Cardiac fibroblast (primary cell): Measurements from ENCODE around the gene MAGEB5.
"Not testable (repeated sequence)": the region's sequence is repeated elsewhere in the genome, so short reads cannot be mapped to it uniquely, and the experiment has no call there.

ENCODE experiments used
- DNase-seq, 2 donors: peaks; one replicate each; pipeline versions ENCODE4 v3.0.0 to v3.0.0-alpha.2; 2010; ENCODE audit warnings: low read depth in 2 of 2
- H3K4me3 ChIP-seq, 2 donors: replicated peaks in 1 of 2; 1 replicate in 1 of 2; 2 replicates in 1 of 2; pipeline ENCODE4 v1.5.1; 2011; ENCODE audit warnings: low read depth in 2 of 2, low read length in 2 of 2, mild to moderate bottlenecking in 2 of 2, moderate library complexity in 1 of 2
- TF ChIP-seq, protein P1 (sequence below): IDR thresholded peaks from one replicate; pipeline ENCODE4 v1.5.1; 2011; ENCODE audit warnings: low read depth, mild to moderate bottlenecking, low read length, inconsistent platforms

Gene MAGEB5, protein sequence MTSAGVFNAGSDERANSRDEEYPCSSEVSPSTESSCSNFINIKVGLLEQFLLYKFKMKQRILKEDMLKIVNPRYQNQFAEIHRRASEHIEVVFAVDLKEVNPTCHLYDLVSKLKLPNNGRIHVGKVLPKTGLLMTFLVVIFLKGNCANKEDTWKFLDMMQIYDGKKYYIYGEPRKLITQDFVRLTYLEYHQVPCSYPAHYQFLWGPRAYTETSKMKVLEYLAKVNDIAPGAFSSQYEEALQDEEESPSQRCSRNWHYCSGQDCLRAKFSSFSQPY

DNA sequence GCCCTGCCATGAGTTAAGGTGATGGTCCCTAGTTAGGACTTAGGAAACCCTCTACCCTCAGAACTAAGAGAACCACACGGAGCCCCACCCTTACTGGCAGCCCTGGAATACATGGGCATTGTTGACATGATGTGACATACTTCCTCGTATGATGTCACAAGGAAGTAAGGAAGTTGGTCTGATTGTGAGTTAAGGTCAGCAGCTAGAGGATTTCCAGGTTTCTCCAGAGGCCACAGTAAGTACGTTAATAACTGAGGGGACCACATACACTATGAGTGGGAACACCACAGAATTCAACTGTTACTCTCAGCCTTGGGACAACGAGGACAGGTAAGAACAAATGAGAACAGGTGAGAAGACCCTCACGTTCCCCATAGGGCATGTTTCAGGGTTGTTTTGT lies at the start of gene MAGEB5:
Gene MAGEB5, plus strand, starts transcription at position 301 of the 400 bp plus-strand sequence. CDS start 1,133 bp downstream, outside the sequence.
- H3K4me3 ChIP-seq = no peak within 1 kb of the TSS
- TF ChIP-seq, protein P1, sequence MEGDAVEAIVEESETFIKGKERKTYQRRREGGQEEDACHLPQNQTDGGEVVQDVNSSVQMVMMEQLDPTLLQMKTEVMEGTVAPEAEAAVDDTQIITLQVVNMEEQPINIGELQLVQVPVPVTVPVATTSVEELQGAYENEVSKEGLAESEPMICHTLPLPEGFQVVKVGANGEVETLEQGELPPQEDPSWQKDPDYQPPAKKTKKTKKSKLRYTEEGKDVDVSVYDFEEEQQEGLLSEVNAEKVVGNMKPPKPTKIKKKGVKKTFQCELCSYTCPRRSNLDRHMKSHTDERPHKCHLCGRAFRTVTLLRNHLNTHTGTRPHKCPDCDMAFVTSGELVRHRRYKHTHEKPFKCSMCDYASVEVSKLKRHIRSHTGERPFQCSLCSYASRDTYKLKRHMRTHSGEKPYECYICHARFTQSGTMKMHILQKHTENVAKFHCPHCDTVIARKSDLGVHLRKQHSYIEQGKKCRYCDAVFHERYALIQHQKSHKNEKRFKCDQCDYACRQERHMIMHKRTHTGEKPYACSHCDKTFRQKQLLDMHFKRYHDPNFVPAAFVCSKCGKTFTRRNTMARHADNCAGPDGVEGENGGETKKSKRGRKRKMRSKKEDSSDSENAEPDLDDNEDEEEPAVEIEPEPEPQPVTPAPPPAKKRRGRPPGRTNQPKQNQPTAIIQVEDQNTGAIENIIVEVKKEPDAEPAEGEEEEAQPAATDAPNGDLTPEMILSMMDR = no peak
- DNase-seq = no peak

DNA sequence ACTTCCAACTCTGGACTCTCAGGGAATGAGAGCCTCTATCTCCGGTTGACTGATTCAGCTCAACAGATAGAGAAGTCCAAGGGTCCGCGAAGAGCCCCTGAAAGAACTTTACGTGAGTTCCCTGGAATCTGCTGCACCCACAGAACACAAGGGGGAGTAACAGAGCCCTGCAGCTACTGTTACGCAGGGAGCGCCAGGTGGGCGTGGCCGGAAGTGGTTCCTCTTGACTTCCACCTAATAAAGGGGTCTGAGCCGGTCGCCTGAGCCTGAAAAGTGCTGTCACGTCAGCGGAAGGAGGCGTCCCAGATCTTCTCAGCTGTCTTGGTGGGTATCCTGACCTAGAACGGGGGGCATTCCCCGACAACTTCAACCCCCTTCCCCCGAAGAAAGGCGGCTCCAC lies 23.8 kb upstream of the MAGEB5 start, which contains the start of gene MAGEB6:
Gene MAGEB6, plus strand, starts transcription at position 237 of the 400 bp plus-strand sequence. CDS start 1,407 bp downstream, outside the sequence.
- no peak for DNase-seq
- TF ChIP-seq, protein P1 = no peak
- no peak within 1 kb of the TSS for H3K4me3 ChIP-seq

DNA sequence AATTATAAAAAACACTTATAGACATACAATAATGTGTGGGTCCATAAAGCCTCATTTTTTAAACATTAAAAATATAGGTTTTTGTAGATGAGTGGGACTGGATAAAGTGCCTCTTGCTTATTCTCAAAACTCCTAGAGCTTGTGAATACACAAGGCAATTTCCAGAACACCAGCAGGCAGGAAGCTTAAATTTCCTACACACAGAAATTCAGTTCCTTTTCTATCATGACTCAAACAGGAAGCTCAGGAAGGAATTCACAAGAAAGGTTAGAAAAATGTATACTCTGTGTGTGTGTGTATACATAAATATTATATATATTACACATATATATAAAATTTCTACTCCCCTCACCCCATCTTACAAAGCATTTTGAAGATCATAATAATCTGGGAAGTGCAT lies 12.4 kb upstream of the MAGEB5 start:
- peak in 1 of 2 donors; percentile 1 for DNase-seq
- TF ChIP-seq, protein P1 = no peak
- no peak overlapping the region for H3K4me3 ChIP-seq

DNA sequence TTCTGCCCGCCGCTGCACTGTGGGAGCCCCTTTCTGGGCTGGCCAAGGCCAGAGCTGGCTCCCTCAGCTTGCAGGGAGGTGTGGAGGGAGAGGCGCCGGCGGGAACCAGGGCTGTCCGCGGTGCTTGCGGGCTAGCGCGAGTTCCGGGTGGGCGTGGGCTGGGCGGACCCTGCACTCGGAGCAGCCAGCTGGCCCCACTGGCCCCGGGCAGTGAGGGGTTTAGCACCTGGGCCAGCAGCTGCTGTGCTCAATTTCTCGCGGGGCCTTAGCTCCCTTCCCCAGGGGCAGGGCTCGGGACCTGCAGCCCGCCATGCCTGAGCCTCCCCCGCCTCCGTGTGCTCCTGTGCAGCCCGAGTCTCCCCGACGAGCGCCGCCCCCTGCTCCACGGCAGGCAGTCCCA lies 11.3 kb upstream of the MAGEB5 start:
- DNase-seq, H3K4me3 ChIP-seq: not testable (repeated sequence)

DNA sequence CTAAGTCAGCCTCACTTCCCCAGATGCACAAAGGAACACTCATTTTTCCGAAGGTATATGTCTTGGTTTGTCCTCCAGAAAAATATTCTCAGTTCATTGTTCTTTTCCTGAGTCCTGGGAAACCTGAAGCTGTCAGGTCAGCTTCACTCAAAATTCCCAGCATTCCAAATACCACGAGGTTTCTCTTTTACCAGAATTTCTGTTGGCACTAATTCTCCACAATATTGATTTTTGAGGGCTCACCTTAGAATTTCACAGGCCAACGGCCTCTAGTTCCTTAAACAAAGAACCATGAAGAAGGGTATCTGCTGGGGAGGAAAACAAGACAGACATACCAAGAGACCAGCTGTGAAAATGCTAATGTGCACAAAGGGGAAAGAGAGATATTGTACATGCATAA lies 8.0 kb upstream of the MAGEB5 start:
- no peak for DNase-seq
- TF ChIP-seq, protein P1 = no peak
- no peak overlapping the region for H3K4me3 ChIP-seq

DNA sequence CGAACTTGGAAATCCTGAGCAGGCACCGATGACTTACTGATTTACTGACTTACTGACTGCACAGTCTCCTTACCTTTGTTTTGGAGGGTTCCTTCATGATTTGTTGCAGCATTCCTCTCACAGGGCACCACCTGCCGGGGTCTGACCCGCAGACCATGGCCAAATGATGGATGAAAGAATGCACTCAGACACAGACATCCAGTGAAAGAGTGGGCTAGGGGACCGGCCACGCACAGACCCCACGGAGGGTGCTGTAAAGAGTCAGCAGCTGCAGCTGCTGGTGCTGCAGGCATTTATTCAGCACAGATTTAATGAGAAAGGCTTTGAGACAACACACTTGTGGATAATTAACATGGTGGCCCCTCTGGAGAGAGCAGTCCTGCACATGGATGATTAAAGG lies 3.4 kb downstream of the MAGEB5 start:
- TF ChIP-seq, protein P1 = no peak
- DNase-seq = no peak
- H3K4me3 ChIP-seq = no peak overlapping the region

DNA sequence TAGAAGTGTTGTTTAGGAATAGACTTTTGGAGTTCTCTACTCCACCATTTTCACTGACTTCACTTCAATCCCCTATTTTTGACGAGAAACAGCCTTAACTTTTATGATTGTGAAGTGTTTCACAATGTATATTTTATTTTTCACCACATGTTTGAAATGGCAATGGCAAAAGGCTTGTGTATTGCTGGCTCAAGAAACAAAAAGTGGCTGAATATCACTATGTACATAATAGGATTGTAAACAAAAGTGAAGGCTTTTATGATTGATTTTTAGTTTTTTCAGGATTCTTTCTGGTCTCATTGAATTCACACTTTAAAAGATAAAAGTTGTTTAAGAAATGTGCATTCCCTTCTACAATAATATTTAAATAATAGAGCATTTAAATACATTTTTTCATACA lies 18.2 kb downstream of the MAGEB5 start:
- H3K4me3 ChIP-seq = no peak overlapping the region
- TF ChIP-seq, protein P1 = no peak

More for the DNA sequence above, 18.2 kb downstream of the MAGEB5 start:
- DNase-seq = no peak
